Loucy (cell line): ENCODE data around the gene IGF1R.

Experiments
- H2AFZ ChIP-seq: fragments of 200-600 bp; sonication (generic); 2 replicates; pipeline ENCODE4 v1.6.0; 2016; ENCODE audit warnings: antibody characterized with exemption, mild to moderate bottlenecking, low read length, moderate library complexity
- H3F3A ChIP-seq: fragments of 200-600 bp; 2 replicates; pipeline ENCODE4 v1.6.0; 2016; ENCODE audit warnings: antibody characterized with exemption, low read depth, mild to moderate bottlenecking
- H3K27me3 ChIP-seq: fragments of 200-600 bp; sonication (generic); 2 replicates; pipeline ENCODE4 v1.6.1; 2014; ENCODE audit warnings: low read length, mild to moderate bottlenecking; ENCODE audit not compliant: insufficient read depth, poor library complexity, severe bottlenecking
- H3K36me3 ChIP-seq: fragments of 200-600 bp; sonication (generic); 2 replicates; pipeline ENCODE4 v1.6.1; 2016; ENCODE audit warnings: low read length; ENCODE audit not compliant: insufficient read depth
- H3K4me1 ChIP-seq: fragments of 200-600 bp; sonication (generic); 2 replicates; pipeline ENCODE4 v1.5.1; 2014; ENCODE audit warnings: low read length, mild to moderate bottlenecking; ENCODE audit not compliant: insufficient read depth, poor library complexity, severe bottlenecking
- H3K4me2 ChIP-seq: fragments of 200-600 bp; sonication (generic); 2 replicates; pipeline ENCODE4 v1.6.0; 2014; ENCODE audit warnings: antibody characterized with exemption, low read length, low read depth, mild to moderate bottlenecking; ENCODE audit not compliant: poor library complexity, severe bottlenecking
- H3K4me3 ChIP-seq: fragments of 200-600 bp; sonication (generic); 2 replicates; pipeline ENCODE4 v1.5.1; 2014; ENCODE audit warnings: low read length, mild to moderate bottlenecking, mixed read lengths; ENCODE audit not compliant: poor library complexity, severe bottlenecking
- H3K79me2 ChIP-seq: fragments of 200-600 bp; sonication (generic); 2 replicates; pipeline ENCODE4 v1.6.1; 2014; ENCODE audit warnings: low read length; ENCODE audit not compliant: insufficient read depth
- H3K9ac ChIP-seq: fragments of 200-600 bp; sonication (generic); 2 replicates; pipeline ENCODE4 v1.6.0; 2014; ENCODE audit warnings: mild to moderate bottlenecking, low read depth, low read length, moderate library complexity; ENCODE audit not compliant: poor library complexity, severe bottlenecking
- H3K9me2 ChIP-seq: fragments of 200-600 bp; sonication (generic); replicated peaks from 2 replicates; pipeline ENCODE4 v1.6.1; 2016; ENCODE audit warnings: low read depth, low read length, mixed read lengths
- H3K9me3 ChIP-seq: fragments of 200-600 bp; sonication (generic); 2 replicates; pipeline ENCODE4 v1.6.1; 2014; ENCODE audit warnings: mild to moderate bottlenecking, antibody characterized with exemption, low read length, low read depth; ENCODE audit not compliant: insufficient read depth
- H4K20me1 ChIP-seq: fragments of 200-600 bp; sonication (generic); 2 replicates; pipeline ENCODE4 v1.6.0; 2014; ENCODE audit warnings: antibody characterized with exemption, low read length, mild to moderate bottlenecking; ENCODE audit not compliant: insufficient read depth, poor library complexity, severe bottlenecking
- EZH2phosphoT487 ChIP-seq: fragments of 200-600 bp; IDR thresholded peaks from 2 replicates; pipeline ENCODE4 v1.6.1; 2018; ENCODE audit warnings: antibody characterized with exemption, mild to moderate bottlenecking, moderate library complexity, borderline replicate concordance
- TF ChIP-seq, protein P1 (sequence below): fragments of 200-600 bp; sonication (generic); conservative IDR thresholded peaks from 2 replicates; pipeline ENCODE4 v1.5.1; 2014; ENCODE audit warnings: mild to moderate bottlenecking, antibody characterized with exemption, low read length

IGF1R gene

DNA sequence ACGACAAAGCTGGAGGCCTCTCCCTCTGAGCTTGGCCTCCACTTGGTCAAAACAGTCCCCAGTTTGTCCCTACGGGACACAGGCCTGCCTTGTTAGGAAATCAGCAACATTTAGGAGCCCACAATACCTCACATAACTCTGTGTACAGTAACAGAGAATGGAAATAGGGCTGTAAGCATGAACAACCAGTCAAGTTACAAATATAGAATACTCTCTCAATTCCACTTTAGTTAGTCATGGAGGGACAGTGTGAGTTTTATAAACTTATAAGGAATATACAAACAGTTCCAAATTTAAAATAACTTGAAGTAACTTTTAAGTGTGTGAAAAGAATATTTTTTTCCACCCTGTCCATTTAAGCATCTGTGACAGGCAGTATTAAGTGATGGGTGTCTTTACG lies 229.8 kb downstream of the IGF1R start:
- Histone ChIP-seq H3K79me2 (peaks cover 59% of the 10 kb centered on the region; the same call in 1 of the 2 replicates), H3K4me2 (no peak overlapping the region), H3K4me1 (peaks cover 28% of the 10 kb centered on the region), H2AFZ (no peak overlapping the region), H3K4me3 (no peak overlapping the region), H3K9ac (no peak overlapping the region), H3F3A (no peaks in the 10 kb centered on the region), H3K27me3 (no peaks in the 10 kb centered on the region), H3K9me2 (no peaks in the 10 kb centered on the region), H4K20me1 (no peaks in the 10 kb centered on the region), H3K36me3 (no peaks in the 10 kb centered on the region), H3K9me3 (no peaks in the 10 kb centered on the region)
- no peak for TF ChIP-seq EZH2phosphoT487
- TF ChIP-seq, protein P1, sequence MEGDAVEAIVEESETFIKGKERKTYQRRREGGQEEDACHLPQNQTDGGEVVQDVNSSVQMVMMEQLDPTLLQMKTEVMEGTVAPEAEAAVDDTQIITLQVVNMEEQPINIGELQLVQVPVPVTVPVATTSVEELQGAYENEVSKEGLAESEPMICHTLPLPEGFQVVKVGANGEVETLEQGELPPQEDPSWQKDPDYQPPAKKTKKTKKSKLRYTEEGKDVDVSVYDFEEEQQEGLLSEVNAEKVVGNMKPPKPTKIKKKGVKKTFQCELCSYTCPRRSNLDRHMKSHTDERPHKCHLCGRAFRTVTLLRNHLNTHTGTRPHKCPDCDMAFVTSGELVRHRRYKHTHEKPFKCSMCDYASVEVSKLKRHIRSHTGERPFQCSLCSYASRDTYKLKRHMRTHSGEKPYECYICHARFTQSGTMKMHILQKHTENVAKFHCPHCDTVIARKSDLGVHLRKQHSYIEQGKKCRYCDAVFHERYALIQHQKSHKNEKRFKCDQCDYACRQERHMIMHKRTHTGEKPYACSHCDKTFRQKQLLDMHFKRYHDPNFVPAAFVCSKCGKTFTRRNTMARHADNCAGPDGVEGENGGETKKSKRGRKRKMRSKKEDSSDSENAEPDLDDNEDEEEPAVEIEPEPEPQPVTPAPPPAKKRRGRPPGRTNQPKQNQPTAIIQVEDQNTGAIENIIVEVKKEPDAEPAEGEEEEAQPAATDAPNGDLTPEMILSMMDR, result no peak

DNA sequence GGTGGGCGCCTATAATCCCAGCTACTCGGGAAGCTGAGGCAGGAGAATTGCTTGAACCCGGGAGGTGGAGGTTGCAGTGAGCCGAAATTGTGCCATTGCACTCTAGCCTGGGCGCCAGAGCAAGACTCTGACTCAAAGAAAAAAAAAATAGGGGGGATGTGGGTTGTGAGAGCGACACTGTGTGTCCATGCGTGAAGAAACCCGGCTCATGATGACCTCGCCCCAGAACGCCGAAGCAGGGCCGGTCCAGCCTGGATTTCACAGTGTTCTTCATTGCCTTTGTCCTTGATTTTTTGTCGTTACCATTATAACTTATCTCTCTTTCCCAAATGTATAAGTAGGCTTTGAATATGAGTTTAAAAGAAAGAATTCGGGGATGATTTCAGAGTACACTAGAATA lies 230.5 kb downstream of the IGF1R start:
- no peaks in the 10 kb centered on the region for H3K9me3 ChIP-seq
- no peaks in the 10 kb centered on the region for H3K36me3 ChIP-seq
- H3K79me2 ChIP-seq, result peaks cover 65% of the 10 kb centered on the region; the same call in 1 of the 2 replicates
- H3K4me2 ChIP-seq, result no peak overlapping the region
- no peaks in the 10 kb centered on the region for H3F3A ChIP-seq
- H3K27me3 ChIP-seq, result no peaks in the 10 kb centered on the region
- H3K9me2 ChIP-seq, result no peaks in the 10 kb centered on the region
- no peaks in the 10 kb centered on the region for H4K20me1 ChIP-seq
- H3K4me3 ChIP-seq, result no peak overlapping the region
- TF ChIP-seq, protein P1, result no peak
- TF ChIP-seq EZH2phosphoT487, result no peak
- no peak overlapping the region for H3K9ac ChIP-seq
- no peak overlapping the region for H2AFZ ChIP-seq
- H3K4me1 ChIP-seq, result peaks cover 21% of the 10 kb centered on the region

DNA sequence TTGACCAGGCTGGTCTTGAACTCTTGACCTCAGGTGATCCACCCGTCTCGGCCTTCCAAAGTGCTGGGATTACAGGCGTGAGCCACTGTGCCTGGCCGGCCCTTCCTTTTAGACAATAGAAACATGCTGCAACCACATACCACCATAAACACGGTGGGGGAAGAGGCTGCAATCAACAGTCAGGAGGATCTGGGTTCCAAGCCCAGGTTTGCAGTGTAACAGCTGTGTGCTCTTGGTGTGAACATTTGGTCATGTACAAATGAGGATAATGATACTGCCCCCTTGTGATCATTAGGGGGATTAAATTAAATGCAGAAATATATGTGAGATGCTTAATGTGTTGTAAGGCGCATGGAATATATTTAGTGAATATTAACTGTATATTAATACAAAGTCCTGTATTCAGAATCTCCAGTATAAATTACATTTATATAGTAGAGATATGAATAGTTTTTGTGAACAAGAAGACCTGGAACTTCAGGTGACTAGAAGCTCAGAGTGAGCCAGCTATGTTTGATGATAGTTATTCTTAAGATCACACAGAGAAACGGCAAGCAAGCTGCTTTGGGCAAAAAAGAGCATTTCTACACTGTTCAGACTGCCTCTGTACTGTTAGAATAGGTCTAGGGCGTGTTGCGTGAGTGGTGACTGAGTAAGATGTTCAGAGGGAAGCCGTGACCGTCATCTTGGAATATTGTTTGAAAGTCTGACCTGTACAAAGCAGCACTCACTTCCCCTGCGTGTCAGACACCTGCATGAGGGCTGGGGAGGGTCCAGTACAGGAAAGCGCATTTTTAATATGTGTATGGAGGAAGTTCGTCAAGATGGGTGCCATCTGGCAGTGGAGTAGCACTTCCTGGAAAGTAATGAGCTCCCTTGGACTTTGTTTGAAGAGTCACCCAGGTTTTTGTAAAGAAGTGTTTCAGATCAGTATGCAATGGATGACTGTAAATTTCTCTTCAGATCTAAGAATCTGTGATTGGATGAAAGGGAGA lies 233.5 kb downstream of the IGF1R start:
- Histone ChIP-seq H3K4me3 (no peak overlapping the region), H3K9me3 (no peaks in the 10 kb centered on the region), H3K9ac (no peak overlapping the region), H3K27me3 (no peaks in the 10 kb centered on the region), H3K4me1 (peaks cover 10% of the 10 kb centered on the region), H3K79me2 (peaks cover 48% of the 10 kb centered on the region; the same call in 1 of the 2 replicates), H4K20me1 (no peaks in the 10 kb centered on the region), H3F3A (no peaks in the 10 kb centered on the region), H2AFZ (no peak overlapping the region), H3K4me2 (no peak overlapping the region), H3K9me2 (no peaks in the 10 kb centered on the region), H3K36me3 (no peaks in the 10 kb centered on the region)
- TF ChIP-seq, protein P1, result peak; percentile 72
- TF ChIP-seq EZH2phosphoT487, result no peak
